Loucy (cell line): ENCODE results near the gene SCARF2.

Source experiments
- CTCF ChIP-seq: fragments of 200-600 bp; sonication (generic); conservative IDR thresholded peaks from 2 replicates; pipeline ENCODE4 v1.5.1; 2014; ENCODE audit warnings: mild to moderate bottlenecking, antibody characterized with exemption, low read length
- EZH2phosphoT487 ChIP-seq: fragments of 200-600 bp; IDR thresholded peaks from 2 replicates; pipeline ENCODE4 v1.6.1; 2018; ENCODE audit warnings: antibody characterized with exemption, mild to moderate bottlenecking, moderate library complexity, borderline replicate concordance

GRCh38 chr22:20466659-20467379 is 29.2 kb upstream of the SCARF2 start:
- TF ChIP-seq CTCF: no peak
- TF ChIP-seq EZH2phosphoT487: no peak
